Measurements from ENCODE around the gene ASCL3. TPM values are rescaled to one million over a fixed set of nuclear protein-coding genes. Genes with fewer than 3 reads are reported as not detected.
A peak's percentile ranks its signal among the peaks of the same experiment; 100 is the strongest.
"Not testable (repeated sequence)": the region's sequence is repeated elsewhere in the genome, so short reads cannot be mapped to it uniquely, and the experiment has no call there.

The ASCL3 gene
- total RNA-seq, 2 donors from 2014 or later = not detected

DNA sequence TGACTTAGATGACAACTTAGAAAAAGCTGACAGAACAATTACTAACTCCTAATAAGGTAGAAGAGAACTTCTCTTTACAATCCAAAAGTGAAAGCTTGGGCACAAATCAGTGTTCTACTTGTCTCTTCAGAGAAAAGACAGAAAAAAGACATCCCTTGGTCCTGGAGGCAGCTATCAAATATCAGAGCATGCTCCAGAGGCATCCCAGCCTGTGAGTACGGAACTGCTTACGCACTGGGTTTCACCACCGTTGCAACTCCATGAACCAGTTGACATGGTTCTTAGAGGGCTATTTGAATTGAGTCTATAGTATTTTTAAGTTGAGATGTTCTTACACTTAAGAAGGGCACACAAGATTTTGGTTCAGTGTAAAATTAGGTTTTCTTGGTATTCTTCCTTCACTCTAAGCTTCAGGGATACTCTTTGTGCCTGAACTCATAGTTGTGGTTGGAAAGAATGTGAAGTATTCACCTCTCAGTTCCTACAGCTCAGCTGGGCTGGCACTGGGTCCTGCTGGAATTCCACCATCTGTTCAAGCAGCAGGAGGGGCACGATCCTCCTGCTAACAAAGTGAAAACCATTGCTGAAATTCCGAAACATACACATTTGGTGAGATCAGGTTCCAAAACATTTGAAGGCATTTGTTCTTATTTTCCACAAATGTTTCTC lies 25.5 kb downstream of the ASCL3 start:
- ATAC-seq (peak in 1 of 2 donors; percentile 73), DNase-seq (no peak)
- intact Hi-C loops (cut with DNase I) = loop anchor here in 1 of 2 donors (10.0 kb wide), 1 partner anchor 218 kb away; no protein-coding TSS in a partner anchor

DNA sequence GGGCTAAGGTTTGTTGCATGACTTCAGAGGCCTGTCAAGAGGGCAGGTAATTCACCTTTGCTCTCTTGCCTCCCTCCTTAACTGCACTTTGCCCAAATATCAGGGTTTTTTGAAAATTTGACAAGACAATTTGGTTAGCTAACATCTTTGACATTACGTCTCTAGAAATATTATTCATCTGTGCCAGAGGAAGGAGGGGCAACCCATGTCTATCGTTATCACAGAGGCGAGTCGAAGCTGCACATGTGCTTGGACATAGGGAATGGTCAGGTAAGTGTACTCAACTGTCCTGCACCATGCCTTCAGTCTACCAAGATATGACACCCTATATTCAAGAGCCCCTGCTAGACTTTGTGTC lies 28.2 kb downstream of the ASCL3 start:
- intact Hi-C loops (cut with DNase I) = loop anchor here in 1 of 2 donors (2.0 to 10.0 kb wide), 3 partner anchors 48 to 232 kb away; partner anchors contain the start of genes RPL27A and TRIM66

GRCh38 chr11:8913961-8914660 lies 28.7 kb downstream of the ASCL3 start:
- ATAC-seq (no peak), DNase-seq (no peak)
- intact Hi-C loops (cut with DNase I) = loop anchor here in 1 of 2 donors (2.0 to 10.0 kb wide), 3 partner anchors 49 to 232 kb away; partner anchors contain the start of genes RPL27A and TRIM66

More for the DNA sequence above, 28.2 kb downstream of the ASCL3 start:
- no peak for DNase-seq
- ATAC-seq = no peak

DNA sequence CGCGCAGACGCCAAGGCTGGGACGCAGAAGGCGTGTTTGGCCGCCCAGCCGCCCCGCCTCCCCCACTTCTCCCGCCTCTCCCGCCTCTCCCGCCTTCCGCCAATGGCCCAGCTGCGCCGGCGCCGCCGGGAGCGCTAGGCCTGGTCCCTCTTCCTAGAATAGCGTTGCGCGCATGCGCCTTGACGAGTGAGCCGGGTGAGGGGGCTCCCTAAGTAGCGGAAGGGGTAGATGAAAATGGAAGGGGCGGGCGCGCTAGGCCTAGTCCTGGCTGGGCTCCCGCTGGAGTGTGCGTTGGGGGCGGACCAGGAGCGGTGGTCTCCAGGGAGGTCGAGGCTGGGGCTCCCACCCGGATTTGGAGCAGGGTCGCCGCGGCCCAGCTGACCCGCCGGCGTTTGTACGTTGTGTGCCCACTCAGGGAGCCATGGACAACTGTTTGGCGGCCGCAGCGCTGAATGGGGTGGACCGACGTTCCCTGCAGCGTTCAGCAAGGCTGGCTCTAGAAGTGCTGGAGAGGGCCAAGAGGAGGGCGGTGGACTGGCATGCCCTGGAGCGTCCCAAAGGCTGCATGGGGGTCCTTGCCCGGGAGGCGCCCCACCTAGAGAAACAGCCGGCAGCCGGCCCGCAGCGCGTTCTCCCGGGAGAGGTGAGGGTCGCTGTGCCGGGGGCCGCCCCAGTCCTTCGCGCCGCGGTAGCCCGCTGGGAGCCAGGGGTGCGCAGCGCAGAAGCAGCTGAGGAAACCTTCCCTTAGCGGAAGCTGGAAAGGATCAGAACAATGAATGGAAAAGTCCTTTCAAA lies 31.6 kb downstream of the ASCL3 start, which contains the start of gene AKIP1:
Gene AKIP1, plus strand, starts transcription at position 161 of the 795 bp plus-strand sequence. Its CDS starts 261 bp downstream, at position 422.
- DNase-seq (peak; percentile 97), ATAC-seq (peak; percentile 97)
- intact Hi-C loops (cut with DNase I) = loop anchor here in 1 of 2 donors (5.0 to 10.0 kb wide), 2 partner anchors 224 to 229 kb away; partner anchors contain the start of genes RPL27A and TRIM66

DNA sequence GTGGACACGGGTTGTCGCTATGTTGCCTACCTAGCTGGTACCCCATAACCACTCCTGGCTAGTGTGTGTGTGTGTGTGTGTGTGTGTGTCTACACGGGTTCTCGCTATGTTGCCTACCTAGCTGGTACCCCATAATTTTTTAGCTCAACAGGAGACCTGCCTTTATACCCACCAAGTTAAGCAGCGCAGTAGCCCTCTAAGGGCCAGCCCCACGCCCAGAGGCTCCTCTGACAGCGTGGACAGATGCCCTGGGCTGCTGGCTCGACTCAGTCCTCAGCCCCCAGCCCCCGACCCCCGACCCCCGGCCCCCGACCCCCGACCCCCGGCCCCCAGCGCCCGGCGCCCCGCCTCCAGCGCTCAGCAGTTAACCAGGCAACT lies 32.2 kb downstream of the ASCL3 start:
- DNase-seq (no peak), ATAC-seq (peak; percentile 2 to 8)
- intact Hi-C loops (cut with DNase I) = loop anchor here in 1 of 2 donors (5.0 to 10.0 kb wide), 2 partner anchors 224 to 228 kb away; partner anchors contain the start of genes RPL27A and TRIM66

DNA sequence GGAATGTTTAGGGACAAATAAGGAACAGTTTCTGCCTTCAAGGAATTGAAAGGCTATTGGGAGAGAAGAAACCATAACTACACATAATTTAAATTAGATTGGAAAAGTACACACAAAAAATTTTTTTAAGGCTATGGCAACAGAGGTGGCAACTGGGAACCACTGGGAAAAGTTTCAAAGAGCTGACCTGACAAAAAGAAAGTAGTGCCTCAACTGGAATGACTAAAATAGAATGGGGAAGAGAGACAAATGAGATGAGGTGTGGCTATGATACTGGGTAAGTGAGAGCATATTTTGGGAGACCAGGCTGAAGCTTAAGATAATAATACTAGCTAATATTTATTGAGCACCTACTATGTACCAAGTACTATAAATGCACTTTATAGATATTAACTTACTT lies 34.7 kb downstream of the ASCL3 start:
- intact Hi-C loops (cut with DNase I) = no loop called here
- ATAC-seq = no peak
- no peak for DNase-seq

DNA sequence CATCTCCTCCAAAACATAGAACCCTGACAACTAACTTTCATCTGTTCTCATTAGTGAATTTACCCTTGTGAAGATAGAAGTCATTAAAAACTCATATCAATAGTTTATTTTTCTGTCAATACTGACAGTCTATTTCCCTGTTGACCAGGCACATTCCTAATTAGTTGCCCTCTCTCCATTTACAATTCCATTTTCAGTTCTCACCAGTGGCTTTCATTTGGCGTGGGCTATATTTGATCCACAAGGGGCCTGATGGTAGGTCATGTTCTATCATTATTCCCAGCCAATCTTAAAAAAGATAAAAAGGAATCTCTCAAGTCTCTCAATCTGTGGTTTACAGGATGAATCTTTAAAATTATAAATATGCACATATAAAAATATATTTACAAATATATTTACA lies 35.7 kb downstream of the ASCL3 start:
- no peak for DNase-seq
- intact Hi-C loops (cut with DNase I) = no loop called here
- ATAC-seq = no peak

DNA sequence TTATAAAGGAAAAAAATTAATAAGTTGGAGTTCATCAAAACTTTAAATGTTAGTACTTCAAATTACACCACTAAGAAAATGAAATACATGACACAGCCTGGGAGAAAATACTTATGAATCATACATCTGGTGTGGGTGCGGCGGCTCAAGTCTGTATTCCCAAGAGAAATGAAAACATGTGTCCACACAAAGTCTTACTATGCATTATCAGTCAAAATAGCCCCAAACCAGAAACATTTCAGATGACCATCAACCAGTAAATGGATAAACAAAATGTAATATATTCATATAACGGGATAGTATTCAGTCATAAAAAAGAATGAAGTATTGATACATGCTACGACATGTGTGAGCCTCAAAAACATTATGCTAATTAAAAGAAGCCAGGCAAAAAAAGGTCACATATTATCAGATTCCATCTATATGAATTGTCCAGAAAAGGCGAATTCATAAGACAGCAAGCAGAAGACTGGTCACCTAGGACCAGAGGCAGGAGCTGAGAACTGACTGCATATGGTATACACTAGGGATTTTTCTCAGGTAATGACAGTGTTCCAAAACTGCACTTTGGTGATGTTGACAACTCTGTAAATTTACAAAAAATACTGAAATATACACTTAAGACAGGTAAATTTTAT lies 37.2 kb downstream of the ASCL3 start:
- DNase-seq (no peak), ATAC-seq (peak in 1 of 2 donors; percentile 29)
- intact Hi-C loops (cut with DNase I) = no loop called here

DNA sequence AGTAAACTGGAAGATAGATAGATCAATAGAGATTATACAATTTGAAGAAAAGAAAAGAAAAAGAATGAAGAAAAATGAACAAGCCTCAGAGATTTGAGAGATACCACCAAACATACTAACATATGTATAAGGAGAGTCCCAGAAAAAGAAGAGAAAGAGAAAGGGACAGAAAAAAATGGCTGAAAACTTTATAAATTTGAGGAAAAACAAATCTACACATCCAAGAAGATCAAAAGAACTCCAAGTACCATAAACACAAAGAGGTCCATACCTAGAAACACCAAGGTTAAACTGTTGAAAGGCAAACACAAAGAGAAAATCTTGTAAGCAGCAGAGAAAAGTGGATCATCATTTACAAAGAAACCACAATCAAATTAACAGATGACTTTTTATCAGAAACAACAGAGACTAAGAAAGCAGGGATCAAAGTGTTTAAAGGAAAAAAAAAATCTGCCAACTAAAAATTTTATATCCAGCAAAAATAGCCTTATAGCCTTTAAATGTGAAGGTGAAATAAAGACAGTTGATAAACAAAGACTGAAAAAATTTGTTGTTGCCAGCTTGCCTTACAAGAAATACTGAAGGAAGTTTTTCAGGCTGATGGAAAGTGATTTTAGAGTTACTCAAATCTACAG lies 43.6 kb downstream of the ASCL3 start:
- no peak for DNase-seq
- intact Hi-C loops (cut with DNase I) = no loop called here
- no peak for ATAC-seq

- intact Hi-C loops (cut with DNase I); ATAC-seq: not testable (repeated sequence)
Observed at GRCh38 chr11:8891185-8891584, 51.6 kb downstream of the ASCL3 start.

More at GRCh38 chr11:8891185-8891584, 51.6 kb downstream of the ASCL3 start:
- DNase-seq = not testable (repeated sequence)

Other genes starting within 250 kb of the ASCL3 start
- gene AKIP1, start 31.8 kb downstream of the ASCL3 start, total RNA-seq = 10 to 100 TPM; 22.6 to 23.2 TPM
- not detected for gene C11orf16, start 10.1 kb downstream of the ASCL3 start, total RNA-seq
- 10 to 100 TPM; 35.9 to 45.9 TPM for gene TMEM9B, start 21.4 kb upstream of the ASCL3 start, total RNA-seq
- gene NRIP3, start 61.0 kb upstream of the ASCL3 start, total RNA-seq = 1 to 10 TPM; 1.8 to 1.9 TPM
- gene SCUBE2, start 148.6 kb upstream of the ASCL3 start, total RNA-seq = 1 to 10 TPM; 2.0 to 4.4 TPM